Uterus (tissue), 4 donors: ENCODE results near the gene COL23A1. TPM values are rescaled to one million over a fixed set of nuclear protein-coding genes. Genes with fewer than 3 reads are reported as not detected.

Experiments used
- DNase-seq, 2 donors: peaks; one replicate each; pipeline ENCODE4 v3.0.0-alpha.2; 2019 to 2020
- H3K27ac ChIP-seq, 2 donors: fragments of 200-600 bp; sonication (generic); 1 replicate in 1 of 2; 2 replicates in 1 of 2; pipeline ENCODE4 v1.5.1; 2016 to 2018
- H3K27me3 ChIP-seq, 2 donors: fragments of 200-600 bp; sonication (generic); one replicate each; pipeline ENCODE4 v1.5.1; 2018 to 2019; ENCODE audit warnings: control low read depth in 1 of 2
- H3K36me3 ChIP-seq, 2 donors: fragments of 200-600 bp; sonication (generic); one replicate each; pipeline ENCODE4 v1.5.1; 2019; ENCODE audit warnings: control low read depth in 1 of 2
- H3K4me1 ChIP-seq, 2 donors: fragments of 200-600 bp; sonication (generic); one replicate each; pipeline ENCODE4 v1.5.1; 2018 to 2019; ENCODE audit warnings: control low read depth in 1 of 2
- H3K4me3 ChIP-seq, 2 donors: fragments of 200-600 bp; sonication (generic); 1 replicate in 1 of 2; 2 replicates in 1 of 2; pipeline ENCODE4 v1.5.1; 2018 to 2019; ENCODE audit warnings: mild to moderate bottlenecking in 1 of 2
- H3K9me3 ChIP-seq, 2 donors: fragments of 200-600 bp; sonication (generic); one replicate each; pipeline ENCODE4 v1.5.1; 2019; ENCODE audit warnings: control low read depth in 1 of 2
- POLR2A ChIP-seq, 2 donors: fragments of 450-650 bp; IDR thresholded peaks; one replicate each; pipeline ENCODE4 v1.6.1; 2016; ENCODE audit warnings: antibody characterized with exemption in 2 of 2, mild to moderate bottlenecking in 1 of 2, moderate library complexity in 1 of 2
- intact Hi-C: fragments of 100-400 bp; cut with DNase I; formaldehyde crosslinking; loops from one replicate; pipeline ENCODE4 v1.15.1; 2023; ENCODE audit warnings: low total_unique reads
- total RNA-seq, 4 donors: library from RNA; depleted of rRNA in 3 of 4; stranded (reverse); fragments of >200 nt in 3 of 4; gene quantifications; one replicate each; pipeline versions ENCODE4 v1.1.0 to v1.2.4, GENCODE V29; 2014 to 2023
- TF ChIP-seq, protein P1 (sequence below), 4 experiments: fragments of 200-600 bp in 2 of 4; fragments of 450-650 bp in 2 of 4; sonication (generic) in 2 of 4; IDR thresholded peaks; one replicate each; pipeline ENCODE4 v1.5.1; 2016 to 2019; ENCODE audit warnings: antibody characterized with exemption in 4 of 4, mild to moderate bottlenecking in 2 of 4, moderate library complexity in 1 of 4
- donor health status: DM: yes; HTN: yes; CAD: no.

COL23A1 gene
- total RNA-seq, 4 donors from 2014 or later: 0.85 to 7.6 (median 2.0) TPM; not detected in 1

DNA sequence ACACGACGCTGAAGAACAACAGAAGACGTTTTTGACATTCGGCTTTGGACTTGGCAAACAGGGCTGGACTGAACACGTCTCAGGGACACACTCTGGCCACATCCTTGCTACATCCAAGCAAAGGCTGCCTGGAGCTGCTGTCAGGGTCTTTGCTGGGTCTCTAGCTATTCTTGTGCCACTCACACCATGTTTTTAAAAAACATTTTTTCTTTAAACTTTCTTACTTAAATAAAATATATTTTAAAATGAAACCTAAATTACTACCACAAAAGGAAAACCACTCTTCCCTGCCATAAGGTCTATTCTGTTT, 229.3 kb downstream of the COL23A1 start:
- Histone ChIP-seq H3K27ac (no peak overlapping the region), H3K4me1 (no peaks in the 10 kb centered on the region), H3K27me3 (no peaks in the 10 kb centered on the region), H3K36me3 (no peaks in the 10 kb centered on the region), H3K9me3 (no peaks in the 10 kb centered on the region), H3K4me3 (no peak overlapping the region)
- no peak for TF ChIP-seq POLR2A (IDR thresholded peaks at IDR 0.05)
- TF ChIP-seq, protein P1, sequence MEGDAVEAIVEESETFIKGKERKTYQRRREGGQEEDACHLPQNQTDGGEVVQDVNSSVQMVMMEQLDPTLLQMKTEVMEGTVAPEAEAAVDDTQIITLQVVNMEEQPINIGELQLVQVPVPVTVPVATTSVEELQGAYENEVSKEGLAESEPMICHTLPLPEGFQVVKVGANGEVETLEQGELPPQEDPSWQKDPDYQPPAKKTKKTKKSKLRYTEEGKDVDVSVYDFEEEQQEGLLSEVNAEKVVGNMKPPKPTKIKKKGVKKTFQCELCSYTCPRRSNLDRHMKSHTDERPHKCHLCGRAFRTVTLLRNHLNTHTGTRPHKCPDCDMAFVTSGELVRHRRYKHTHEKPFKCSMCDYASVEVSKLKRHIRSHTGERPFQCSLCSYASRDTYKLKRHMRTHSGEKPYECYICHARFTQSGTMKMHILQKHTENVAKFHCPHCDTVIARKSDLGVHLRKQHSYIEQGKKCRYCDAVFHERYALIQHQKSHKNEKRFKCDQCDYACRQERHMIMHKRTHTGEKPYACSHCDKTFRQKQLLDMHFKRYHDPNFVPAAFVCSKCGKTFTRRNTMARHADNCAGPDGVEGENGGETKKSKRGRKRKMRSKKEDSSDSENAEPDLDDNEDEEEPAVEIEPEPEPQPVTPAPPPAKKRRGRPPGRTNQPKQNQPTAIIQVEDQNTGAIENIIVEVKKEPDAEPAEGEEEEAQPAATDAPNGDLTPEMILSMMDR (IDR thresholded peaks at IDR 0.05): no peak
- DNase-seq: no peak
- intact Hi-C loops: no loop called here

- no peak overlapping the region for H3K27ac ChIP-seq
- H3K27me3 ChIP-seq: no peaks in the 10 kb centered on the region
- TF ChIP-seq POLR2A (IDR thresholded peaks at IDR 0.05): no peak
- TF ChIP-seq, protein P1 (IDR thresholded peaks at IDR 0.05): no peak
- no peaks in the 10 kb centered on the region for H3K36me3 ChIP-seq
- no peaks in the 10 kb centered on the region for H3K4me1 ChIP-seq
- no peak overlapping the region for H3K4me3 ChIP-seq
- DNase-seq: no peak
- no peaks in the 10 kb centered on the region for H3K9me3 ChIP-seq
- intact Hi-C loops: no loop called here
These were observed 229.8 kb downstream of the COL23A1 start for GRCh38 chr5:178360222-178360925.

- H3K9me3 ChIP-seq: no peaks in the 10 kb centered on the region
- no peaks in the 10 kb centered on the region for H3K27me3 ChIP-seq
- no peak overlapping the region for H3K4me3 ChIP-seq
- no peaks in the 10 kb centered on the region for H3K36me3 ChIP-seq
- no peak for DNase-seq
- H3K27ac ChIP-seq: no peak overlapping the region
- intact Hi-C loops: no loop called here
- TF ChIP-seq POLR2A (IDR thresholded peaks at IDR 0.05): no peak
- TF ChIP-seq, protein P1 (IDR thresholded peaks at IDR 0.05): no peak
- H3K4me1 ChIP-seq: no peaks in the 10 kb centered on the region
These were observed 230.5 kb downstream of the COL23A1 start for GRCh38 chr5:178359738-178360137.

DNA sequence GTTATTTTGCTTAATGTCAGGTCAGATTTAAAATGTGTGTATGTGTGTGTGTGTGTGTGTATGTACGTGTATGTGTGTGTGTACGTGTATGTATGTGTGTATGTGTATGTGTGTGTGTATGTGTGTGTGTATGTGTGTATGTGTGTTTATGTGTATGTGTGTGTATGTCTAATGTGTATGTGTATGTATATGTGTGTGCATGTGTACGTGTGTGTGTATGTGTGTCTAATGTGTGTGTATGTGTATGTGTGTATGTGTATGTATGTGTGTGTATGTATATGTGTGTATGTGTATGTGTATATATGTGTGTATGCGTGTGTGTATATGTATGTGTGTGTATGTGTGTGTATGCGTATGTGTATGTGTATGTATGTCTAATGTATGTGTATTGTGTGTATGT, 232.5 kb downstream of the COL23A1 start:
- Histone ChIP-seq H3K4me1 (no peaks in the 10 kb centered on the region), H3K4me3 (no peak overlapping the region), H3K9me3 (no peaks in the 10 kb centered on the region), H3K27me3 (no peaks in the 10 kb centered on the region), H3K27ac (no peak overlapping the region), H3K36me3 (no peaks in the 10 kb centered on the region)
- TF ChIP-seq, protein P1 (IDR thresholded peaks at IDR 0.05): no peak
- TF ChIP-seq POLR2A (IDR thresholded peaks at IDR 0.05): no peak
- DNase-seq: no peak
- intact Hi-C loops: no loop called here

DNA sequence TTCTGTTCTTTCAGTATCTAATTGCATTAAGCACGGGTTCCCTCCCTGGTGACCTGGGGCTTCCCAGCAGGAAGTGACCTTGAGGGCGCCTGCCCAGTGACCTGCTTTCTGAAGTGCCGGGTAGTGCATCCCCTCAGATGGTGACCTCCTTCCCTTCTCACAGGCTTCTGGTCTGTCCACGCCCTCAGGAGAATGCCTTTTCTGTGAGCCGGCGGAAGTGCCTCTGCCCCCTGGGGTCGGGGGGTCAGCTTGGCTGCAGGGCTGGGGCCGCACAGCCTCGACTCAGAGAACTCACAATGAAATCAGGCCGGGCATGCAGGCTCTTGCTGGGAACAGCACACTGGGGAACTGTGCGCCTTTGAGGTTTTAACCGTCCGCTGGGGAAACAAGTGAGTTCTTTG, 233.1 kb downstream of the COL23A1 start:
- intact Hi-C loops: no loop called here
- Histone ChIP-seq H3K36me3 (no peaks in the 10 kb centered on the region), H3K9me3 (no peaks in the 10 kb centered on the region), H3K4me1 (no peaks in the 10 kb centered on the region), H3K27ac (no peak overlapping the region), H3K27me3 (no peaks in the 10 kb centered on the region), H3K4me3 (no peak overlapping the region)
- no peak for TF ChIP-seq POLR2A (IDR thresholded peaks at IDR 0.05)
- TF ChIP-seq, protein P1 (IDR thresholded peaks at IDR 0.05): no peak
- peak; percentile 18 to 69 for DNase-seq
